GM18508 (cell line): ENCODE measurements around the gene ZCWPW1.

Experiments
- ATAC-seq: cut with Tn5 transposase; IDR thresholded peaks from one replicate; pipeline ENCODE4 v1.9.1; 2021; ENCODE audit warnings: moderate number of reproducible peaks; ENCODE audit not compliant: insufficient read depth, unreplicated experiment

The ZCWPW1 gene

DNA sequence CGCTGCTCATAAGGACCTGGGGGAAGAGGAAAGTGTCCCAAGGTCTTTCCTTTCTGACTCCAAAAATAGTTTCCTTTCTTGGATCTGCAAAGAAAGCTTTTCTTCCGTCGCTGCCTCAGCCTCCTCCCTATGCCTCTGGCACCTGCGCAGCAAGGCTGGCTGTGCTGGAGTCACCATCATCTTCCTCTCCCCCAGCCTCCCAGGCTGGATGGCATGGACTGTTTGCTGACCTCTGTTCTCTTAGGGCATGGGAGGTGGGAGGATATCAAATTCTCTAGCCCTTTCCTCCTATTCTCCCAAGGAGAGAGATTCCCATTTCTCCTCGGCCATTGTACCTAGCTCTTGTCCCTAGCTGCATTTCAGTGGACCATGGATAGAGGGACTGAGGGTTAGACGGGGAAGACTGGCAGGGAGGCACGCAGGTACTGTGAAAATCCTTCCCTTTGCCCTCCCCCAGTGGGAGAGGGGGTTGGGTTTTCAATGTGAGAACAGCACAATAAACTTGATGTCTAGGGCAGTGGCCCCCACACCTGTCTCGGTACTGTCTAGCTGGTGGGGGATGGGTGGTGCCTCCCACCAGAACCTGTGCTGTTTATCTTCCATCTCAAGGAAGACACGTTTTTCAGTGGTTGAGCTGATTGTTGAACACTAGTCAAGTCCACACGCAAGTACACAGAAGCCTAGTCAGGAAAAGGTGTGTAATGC, 5.2 kb upstream of the ZCWPW1 start:
- no peak for ATAC-seq

DNA sequence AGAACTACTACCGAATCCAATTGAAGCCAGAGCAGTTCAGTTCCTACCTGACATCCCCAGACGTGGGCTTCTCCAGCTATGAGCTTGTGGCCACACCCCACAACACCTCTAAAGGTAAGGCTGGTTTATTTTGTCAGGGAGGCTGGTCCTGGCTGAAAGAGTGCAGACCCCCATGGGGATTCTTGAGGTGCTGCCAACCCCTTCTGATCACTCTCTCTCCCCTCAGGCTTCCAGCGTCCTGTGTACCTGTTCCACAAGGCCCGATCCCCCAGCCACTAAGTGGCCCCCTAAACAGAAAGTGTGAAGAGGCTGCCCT, 4.7 kb upstream of the ZCWPW1 start:
- ATAC-seq, result no peak

DNA sequence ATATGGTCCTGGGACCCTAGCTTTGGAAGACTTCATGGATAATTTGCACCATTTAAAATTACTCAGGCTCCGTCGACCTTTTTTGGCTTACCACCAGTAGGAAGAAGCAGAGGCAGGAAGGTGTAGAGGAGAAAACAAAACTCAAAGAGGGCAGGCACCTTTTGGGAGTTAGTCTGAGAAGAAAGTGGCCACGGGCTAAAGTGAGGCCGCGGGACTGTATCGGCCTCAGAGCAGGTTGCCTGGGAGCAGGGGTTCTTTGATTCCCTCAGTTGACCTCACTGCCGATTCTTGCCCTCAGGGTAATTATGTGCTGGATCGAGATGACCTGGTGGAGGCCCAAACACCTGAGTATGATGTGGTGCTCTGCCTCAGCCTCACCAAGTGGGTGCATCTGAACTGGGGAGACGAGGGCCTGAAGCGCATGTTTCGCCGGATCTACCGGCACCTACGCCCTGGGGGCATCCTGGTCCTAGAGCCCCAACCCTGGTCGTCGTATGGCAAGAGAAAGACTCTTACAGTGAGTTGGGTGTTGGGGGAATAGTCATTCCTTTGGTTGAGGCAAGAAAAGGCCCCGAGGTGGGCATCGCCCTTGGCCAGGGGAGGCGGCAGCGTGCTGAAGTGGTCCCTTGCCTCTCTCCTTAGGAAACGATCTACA, 4.2 kb upstream of the ZCWPW1 start:
- no peak for ATAC-seq

DNA sequence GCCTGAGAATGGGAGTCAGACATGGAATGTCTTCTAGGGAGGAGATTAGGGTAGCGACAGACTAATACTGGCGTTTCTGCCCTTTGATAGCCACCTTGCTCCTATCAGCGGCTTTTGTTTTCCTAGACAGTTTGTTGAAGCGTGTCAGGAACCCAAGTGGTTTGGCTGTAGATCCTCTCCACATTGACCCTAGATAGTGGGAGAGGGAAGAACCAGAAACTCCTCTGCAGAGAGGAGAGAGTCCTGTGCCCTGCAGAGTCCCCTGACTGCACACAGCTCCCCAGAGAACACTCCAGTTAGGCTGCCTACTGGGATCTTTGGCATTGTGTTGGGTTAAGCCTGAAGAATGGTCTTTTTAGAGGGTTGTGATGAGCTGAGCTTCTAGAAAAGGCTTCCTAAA, 3.5 kb upstream of the ZCWPW1 start:
- no peak for ATAC-seq

DNA sequence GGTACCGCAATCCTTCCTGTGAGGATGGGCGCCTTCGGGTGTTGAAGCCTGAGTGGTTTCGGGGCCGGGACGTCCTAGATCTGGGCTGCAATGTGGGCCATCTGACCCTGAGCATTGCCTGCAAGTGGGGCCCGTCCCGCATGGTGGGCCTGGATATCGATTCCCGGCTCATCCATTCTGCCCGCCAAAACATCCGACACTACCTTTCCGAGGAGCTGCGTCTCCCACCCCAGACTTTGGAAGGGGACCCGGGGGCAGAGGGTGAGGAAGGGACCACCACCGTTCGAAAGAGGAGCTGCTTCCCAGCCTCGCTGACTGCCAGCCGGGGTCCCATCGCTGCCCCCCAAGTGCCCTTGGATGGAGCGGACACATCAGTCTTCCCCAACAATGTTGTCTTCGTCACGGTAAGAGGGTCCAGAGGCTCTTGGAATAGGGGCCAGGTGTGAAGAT, 2.8 kb upstream of the ZCWPW1 start:
- no peak for ATAC-seq

DNA sequence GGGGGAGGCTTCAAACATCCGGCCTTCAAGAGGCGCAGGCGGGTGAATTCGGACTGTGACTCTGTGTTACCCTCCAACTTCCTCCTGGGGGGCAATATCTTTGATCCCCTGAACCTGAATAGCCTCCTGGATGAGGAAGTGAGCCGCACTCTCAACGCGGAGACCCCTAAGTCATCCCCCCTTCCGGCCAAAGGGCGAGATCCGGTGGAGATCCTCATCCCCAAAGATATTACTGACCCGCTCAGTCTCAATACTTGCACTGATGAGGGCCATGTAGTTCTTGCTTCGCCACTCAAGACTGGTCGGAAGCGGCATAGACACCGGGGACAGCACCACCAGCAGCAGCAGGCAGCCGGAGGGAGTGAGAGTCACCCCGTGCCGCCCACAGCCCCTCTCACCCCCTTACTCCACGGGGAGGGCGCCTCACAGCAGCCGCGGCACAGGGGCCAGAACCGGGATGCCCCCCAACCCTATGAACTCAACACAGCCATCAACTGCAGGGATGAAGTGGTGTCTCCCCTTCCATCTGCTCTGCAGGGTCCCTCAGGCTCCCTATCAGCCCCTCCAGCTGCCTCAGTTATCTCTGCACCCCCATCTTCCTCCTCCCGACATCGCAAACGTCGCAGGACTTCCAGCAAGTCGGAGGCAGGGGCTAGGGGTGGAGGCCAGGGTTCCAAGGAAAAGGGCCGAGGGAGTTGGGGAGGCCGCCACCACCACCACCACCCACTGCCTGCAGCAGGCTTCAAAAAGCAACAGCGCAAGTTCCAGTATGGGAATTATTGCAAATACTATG, 2.2 kb upstream of the ZCWPW1 start:
- no peak for ATAC-seq

DNA sequence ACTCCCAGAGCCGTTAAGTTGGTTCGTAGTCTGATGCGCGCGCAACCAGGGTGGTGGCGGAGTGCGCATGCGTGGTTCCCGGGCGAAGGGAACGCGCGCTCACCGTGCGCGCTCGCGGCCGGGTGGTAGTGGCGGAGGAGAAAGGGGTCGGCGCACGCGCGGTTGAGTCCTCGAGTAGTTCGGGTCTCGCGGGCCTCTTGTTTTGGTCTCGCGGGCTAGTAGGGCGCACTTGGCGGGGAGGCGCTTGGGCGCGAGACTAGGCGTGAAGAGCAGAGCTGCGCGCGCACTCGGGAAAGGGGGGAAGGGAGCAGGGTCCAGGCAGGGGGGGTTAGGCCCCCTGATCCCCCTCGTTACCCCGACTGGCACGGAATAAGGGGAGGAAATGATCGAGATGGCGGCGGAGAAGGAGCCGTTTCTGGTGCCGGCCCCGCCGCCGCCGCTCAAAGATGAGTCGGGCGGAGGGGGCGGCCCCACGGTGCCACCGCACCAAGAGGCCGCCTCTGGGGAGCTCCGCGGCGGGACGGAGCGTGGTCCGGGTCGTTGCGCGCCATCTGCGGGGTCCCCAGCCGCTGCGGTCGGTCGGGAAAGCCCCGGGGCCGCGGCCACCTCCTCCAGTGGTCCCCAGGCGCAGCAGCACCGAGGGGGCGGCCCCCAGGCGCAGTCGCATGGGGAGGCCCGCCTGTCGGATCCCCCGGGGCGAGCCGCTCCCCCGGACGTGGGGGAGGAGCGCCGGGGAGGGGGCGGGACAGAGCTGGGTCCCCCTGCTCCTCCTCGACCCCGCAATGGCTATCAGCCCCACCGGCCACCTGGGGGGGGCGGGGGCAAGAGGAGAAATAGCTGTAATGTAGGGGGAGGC, 1.4 kb upstream of the ZCWPW1 start, which contains the start of gene MEPCE:
Gene MEPCE, plus strand, starts transcription at position 195 of the 856 bp plus-strand sequence. Its CDS starts 188 bp downstream, at position 383.
- no peak for ATAC-seq

DNA sequence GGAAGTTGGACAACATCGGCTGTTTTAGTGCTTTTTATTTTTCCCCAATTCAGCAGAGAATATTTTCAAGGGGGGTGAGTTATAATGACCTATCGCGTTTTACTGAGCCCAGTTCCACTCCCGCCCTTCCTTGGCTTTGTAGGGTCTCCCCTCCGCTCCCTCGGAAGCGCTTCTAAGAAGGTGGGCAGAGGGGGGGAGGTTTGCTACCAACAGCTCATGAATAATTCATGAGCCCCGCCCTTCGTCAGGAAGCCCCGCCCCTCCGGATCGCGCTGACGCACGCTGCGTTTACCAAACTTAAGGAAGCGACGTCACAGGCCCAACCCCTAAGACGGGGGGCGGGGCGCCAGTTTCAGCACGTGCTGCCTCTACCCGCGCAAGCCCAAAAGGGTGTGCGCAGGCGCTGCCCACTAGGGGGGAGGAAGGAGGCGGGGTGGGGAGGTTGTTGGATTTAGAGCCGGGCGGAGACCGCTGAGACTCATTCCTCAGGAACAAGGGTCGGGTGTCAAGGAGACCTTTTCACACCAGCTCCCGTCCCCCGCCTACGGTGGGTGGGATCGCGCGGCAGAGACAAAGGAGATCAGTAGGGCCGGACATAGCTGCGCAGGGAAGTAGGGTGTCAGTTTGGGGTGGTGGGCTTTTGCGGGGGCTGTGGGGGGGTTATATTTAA, 599 bp upstream of the ZCWPW1 start:
- ATAC-seq, result no peak

DNA sequence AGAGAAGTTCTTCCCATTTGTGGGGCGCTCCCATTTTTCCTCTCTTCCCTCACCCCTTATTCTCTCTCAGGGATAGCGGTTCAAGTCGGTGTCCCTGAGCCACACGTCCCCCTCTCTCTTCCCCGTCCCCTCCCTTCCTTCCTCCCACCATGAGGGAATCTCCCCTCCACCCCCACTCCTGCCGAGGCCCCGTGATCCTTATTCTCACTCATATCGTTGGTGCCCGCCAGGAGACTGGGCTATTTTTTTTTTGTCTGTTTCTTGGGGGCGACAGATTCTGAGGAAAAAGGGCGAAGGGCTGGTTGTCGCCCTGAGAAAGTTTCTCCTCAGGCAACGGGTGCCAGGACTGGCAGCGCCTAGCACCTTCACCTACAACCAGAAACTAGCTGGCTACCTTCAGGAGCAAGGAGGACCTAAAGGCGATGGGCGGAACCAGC, 723 bp downstream of the ZCWPW1 start:
- no peak for ATAC-seq

DNA sequence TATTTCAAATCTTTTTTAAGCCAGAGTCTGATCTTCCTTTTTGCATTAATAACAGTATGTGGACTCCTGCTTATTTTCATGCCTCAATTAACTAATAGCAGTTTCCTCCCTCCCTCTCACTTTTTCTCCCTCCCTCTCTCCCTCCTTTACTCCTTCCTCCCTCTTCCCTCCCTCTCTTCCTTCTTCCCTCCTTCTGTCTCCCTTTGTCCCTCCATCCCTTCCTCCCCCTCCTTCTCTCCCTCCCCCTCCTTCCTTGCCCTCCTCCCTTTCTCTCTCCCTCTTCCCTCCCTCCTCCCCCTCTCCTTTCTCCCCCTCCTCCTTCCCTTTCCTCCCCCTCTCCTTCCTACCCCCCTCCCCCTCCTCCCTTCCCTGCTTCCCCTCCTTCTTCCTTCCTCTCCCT, 2.0 kb downstream of the ZCWPW1 start:
- ATAC-seq, result no peak

DNA sequence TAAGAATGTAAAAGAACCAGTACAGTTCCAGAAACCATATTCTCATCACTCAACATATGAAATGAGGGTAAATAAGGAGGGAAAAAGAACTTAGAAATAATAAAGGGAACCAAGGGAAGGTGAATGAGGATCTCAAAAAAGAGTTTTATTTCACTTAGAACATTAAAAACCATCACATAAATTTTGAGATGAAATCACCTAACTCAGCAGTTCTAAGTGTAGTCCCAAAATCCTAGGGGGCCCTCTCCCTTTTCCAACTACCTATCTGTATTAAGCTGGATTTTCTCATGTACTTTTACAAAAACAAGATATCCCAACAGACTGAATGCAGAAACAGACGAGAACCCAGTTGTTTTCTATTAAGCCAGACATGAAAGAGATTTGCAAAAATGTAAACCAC, 3.2 kb downstream of the ZCWPW1 start:
- no peak for ATAC-seq

DNA sequence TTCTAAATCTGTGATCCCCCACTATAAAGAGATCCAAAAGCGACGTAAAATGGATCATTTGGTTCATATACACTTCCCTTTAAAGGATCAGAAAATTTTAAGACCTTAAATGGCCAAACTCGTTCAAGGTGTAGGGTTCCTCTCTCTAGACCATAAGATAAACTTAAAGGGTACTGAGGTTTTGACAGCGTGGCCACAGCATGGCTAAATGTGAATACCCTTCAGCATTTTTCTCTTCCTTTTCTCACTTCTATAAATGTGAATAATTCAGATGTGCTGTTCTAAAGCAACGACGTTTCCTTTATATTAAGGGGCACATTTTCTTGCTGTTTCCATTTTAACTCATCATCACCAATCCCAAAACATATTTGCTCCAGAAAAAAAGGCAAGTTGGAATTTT, 5.2 kb downstream of the ZCWPW1 start:
- no peak for ATAC-seq

DNA sequence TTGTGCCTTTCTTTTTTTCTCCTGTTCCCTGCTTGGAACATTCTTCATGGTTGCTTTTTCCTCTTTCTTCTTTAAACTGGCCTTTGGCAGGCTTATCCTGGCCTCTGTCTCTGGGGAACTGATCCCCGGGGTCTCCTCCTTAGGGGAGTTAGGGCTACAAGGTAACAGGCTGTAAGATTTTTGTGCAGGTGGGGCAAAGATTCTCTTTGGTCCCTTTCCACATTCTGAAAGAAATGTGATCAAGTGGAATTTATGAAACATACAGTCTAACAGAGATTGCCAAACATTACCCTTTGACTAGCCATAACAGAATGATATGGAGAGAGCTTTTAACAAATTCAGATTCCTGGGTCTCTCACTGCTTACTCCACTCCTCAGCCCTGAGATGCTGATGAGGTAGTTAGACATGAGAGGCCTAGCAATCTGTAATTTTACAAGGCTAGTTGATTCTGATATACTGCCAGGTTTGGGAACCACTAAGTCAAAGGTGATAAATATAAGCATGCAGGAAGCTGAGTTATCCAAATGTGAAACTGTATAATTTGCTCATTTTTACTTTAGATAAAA, 8.8 kb downstream of the ZCWPW1 start:
- ATAC-seq, result no peak

DNA sequence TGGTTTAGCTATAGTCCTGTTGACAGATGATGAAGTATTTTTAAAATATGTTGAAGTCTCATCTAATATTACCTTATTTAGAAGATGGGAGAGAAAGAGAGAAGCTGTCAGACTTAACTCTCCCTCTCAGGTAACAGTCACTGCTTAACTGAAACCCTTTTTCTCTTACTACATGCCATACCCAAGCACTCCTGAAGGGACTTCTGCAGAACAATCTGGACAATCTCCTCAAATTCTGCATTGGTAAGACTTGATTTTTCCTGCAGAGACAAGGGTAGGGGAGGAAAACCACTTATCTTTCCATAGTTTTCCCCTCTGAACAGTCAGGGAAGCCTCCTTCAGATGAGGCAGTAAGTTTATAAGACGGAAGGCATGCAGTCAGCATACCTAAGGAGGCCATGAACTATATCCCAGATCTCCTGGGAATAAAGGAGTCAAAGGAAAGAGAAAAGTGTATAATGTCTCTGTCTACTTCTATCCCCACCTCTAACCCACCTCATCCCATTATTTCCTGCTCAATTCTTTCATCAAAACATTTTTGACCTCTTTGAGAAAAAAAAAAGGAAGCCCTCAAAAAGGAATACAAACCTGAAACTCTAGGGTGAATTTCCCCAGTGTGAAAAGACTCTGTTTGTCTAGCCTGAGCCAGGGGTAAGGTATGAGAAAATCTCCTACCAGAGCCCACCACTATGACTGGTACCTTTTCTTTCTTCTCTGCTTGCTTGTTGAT, 9.4 kb downstream of the ZCWPW1 start:
- ATAC-seq, result no peak

DNA sequence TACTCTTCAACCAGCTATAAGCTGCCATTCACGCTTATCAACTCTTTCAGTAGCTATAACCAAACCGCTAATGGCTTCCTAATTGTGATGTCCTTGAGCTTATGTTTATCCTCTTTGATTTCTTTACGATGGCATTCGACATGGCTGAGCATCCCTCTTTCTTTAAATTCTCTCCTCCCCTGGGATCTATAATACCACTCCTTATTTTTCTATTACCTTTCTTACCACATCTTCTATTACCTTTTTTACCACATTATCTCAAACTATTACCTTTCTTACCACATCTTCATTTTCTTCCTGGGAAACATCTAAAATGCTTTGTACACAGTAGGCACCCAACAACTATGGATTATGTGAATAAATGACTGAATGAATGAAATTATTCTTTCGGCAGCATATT, 13.1 kb downstream of the ZCWPW1 start:
- no peak for ATAC-seq

DNA sequence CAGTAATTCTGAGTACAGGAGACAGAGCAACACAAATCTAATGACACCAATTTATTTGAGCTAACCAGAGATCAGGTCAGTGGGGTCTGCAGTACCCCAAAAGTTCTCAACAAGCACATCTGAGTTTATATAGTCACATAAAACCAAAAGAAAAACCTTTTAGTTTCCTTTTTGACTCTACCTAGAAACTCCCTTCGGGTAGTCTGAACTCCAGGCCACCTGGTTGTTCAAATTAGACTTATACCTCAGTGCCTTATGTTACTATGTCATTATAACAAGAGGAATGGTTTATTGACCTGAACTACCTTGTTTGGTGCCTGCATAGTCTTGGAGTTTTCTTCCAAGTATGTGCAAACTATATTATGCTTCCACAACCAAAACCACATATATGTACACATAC, 14.6 kb downstream of the ZCWPW1 start:
- ATAC-seq, result no peak

DNA sequence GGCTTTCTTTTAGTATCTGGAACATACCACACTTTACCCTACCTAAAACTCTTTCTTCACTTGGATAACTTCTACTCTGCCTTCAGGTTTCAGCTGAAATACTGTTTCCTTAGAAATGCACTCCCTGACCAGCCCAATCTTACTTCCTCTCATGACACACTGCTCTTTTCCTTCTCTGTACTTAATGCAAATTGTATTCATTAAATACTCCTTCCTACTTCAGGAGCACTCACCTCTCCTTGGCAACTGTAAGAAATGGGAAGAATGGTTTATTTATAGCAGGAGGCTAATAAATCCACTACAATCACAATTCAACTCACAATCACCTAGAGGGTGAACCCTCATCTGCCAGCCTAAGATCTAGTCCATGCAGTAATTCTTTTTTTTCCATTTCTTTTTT, 15.2 kb downstream of the ZCWPW1 start:
- ATAC-seq, result no peak

DNA sequence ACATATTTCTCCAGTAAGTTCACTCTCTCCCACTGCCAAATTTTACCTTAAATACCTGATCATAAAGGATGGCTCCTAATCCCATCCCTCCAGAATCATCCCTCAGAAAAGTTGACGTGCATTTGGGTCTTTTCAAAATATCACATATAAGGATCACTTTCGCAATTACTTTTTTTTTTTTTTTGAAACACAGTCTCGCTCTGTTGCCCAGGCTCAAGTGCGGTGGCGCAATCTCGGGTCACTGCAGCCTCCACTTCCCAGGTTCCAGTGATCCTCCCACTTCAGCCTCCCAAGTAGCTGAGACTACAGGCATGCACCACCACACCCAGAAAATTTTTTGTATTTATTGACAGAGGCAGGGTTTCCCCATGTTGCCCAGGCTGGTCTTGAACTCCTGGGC, 17.4 kb downstream of the ZCWPW1 start:
- no peak for ATAC-seq
